Heart left ventricle (tissue), 16 donors: Measurements from ENCODE around the gene GOLGA8H. TPM values are rescaled to one million over a fixed set of nuclear protein-coding genes. Genes with fewer than 3 reads are reported as not detected.
"Not testable (repeated sequence)": the region's sequence is repeated elsewhere in the genome, so short reads cannot be mapped to it uniquely, and the experiment has no call there.

Source experiments
- ATAC-seq, 4 donors: fragments of 200-7000 bp; cut with Tn5 transposase; one replicate each; pipeline ENCODE4 v1.9.1; 2020 to 2022; ENCODE audit warnings: moderate library complexity in 4 of 4, mild to moderate bottlenecking in 3 of 4, moderate number of reproducible peaks in 1 of 4
- DNase-seq, 5 donors: peaks; one replicate each; pipeline ENCODE4 v3.0.0-alpha.2; 2020
- H3K27ac ChIP-seq, 12 donors: fragments of 200-600 bp; sonication (generic) in 4 of 12; one replicate each; pipeline versions ENCODE4 v1.5.0 to v1.8.0; 2016 to 2022; ENCODE audit warnings: mild to moderate bottlenecking in 2 of 12
- H3K27me3 ChIP-seq, 9 donors: fragments of 200-600 bp; sonication (generic) in 2 of 9; one replicate each; pipeline versions ENCODE4 v1.5.1 to v1.8.0; 2016 to 2022; ENCODE audit warnings: mild to moderate bottlenecking in 3 of 9
- H3K36me3 ChIP-seq, 9 donors: fragments of 200-600 bp; sonication (generic) in 2 of 9; one replicate each; pipeline versions ENCODE4 v1.5.0 to v1.8.0; 2018 to 2022; ENCODE audit warnings: mild to moderate bottlenecking in 2 of 9
- H3K4me1 ChIP-seq, 12 donors: fragments of 200-600 bp; sonication (generic) in 4 of 12; one replicate each; pipeline versions ENCODE4 v1.5.0 to v1.8.0; 2016 to 2022; ENCODE audit warnings: mild to moderate bottlenecking in 3 of 12
- H3K4me3 ChIP-seq, 12 donors: fragments of 200-600 bp; sonication (generic) in 4 of 12; one replicate each; pipeline versions ENCODE4 v1.5.0 to v1.8.0; 2017 to 2022; ENCODE audit warnings: mild to moderate bottlenecking in 9 of 12, moderate library complexity in 4 of 12
- H3K9me3 ChIP-seq, 12 donors: fragments of 200-600 bp; sonication (generic) in 4 of 12; one replicate each; pipeline versions ENCODE4 v1.5.0 to v1.8.0; 2016 to 2022; ENCODE audit warnings: mild to moderate bottlenecking in 1 of 12
- WGBS, 4 donors: extraction: QIAGEN DNeasy Blood & Tissue Kit in 2 of 4; methylation state at CpG; one replicate each; pipeline versions ENCODE4 v1.1.5 to v1.1.7; 2013 to 2018; 5-methylcytosine and 5-hydroxymethylcytosine counted together
- intact Hi-C, 10 donors: fragments of 100-400 bp; cut with DNase I; formaldehyde crosslinking; loops; one replicate each; pipeline versions ENCODE4 v1.11.1 to v1.14.2; 2022
- long read RNA-seq, 3 donors: library from polyadenylated mRNA; unstranded; transcript quantifications; one replicate each; pipeline ENCODE4 v2.0.0, GENCODE V29; 2020 to 2021
- polyA plus RNA-seq, 2 donors: library from polyadenylated mRNA; stranded (reverse); fragments of 200-250 nt; gene quantifications; one replicate each; pipeline ENCODE4 v1.2.3, GENCODE V29; 2013
- total RNA-seq, 9 donors: library from RNA; depleted of rRNA in 2 of 9; stranded (reverse); fragments of >200 nt in 2 of 9; fragmentation: NEBNext Ultra II Directional in 3 of 9; extraction: Animal tissue kit (Norgen Biotek cat#: 25700) in 3 of 9; gene quantifications; one replicate each; pipeline versions ENCODE4 v1.1.0 to v1.2.4, GENCODE V29; 2016 to 2023
- TF ChIP-seq, protein P1 (sequence below), 12 donors: fragments of 200-600 bp; sonication (generic) in 4 of 12; IDR thresholded peaks; one replicate each; pipeline versions ENCODE4 v1.5.0 to v1.8.0; 2018 to 2022; ENCODE audit warnings: antibody characterized with exemption in 12 of 12, mild to moderate bottlenecking in 5 of 12
- donor health status: ischemic (EF 13 %, LVEDD 7.1; RV severe dilation, severe dysfunction).
- donor health status: healthy with polysubstance abuse.
- donor health status: DM: no; HTN: yes; CAD: no.
- donor health status: DM: no; HTN: no; CAD: no.
- donor health status: ischemic (EF 25% LVEDD 6.9; RV normal size, moderate dysfunction).
- donor health status: ischemic (EF 25% LVEDD 5.7; RV mildly dilated, moderate dysfunction).
- donor health status: healthy.
- donor health status: DM: yes; HTN: yes; CAD: no.
- donor health status: ischemic (EF 35%, LVEDD 5.7; RV mildly dilated, moderate dysfunction).
- donor health status: nonischemic (EF 11% LVEDD 7.7; RV severe dilation, severe dysfunction).
- donor health status: DM: yes; HTN: yes; CAD: no.
- donor health status: PGD.
- donor health status: ischemic (EF 29% LVEDD 5.4; RV normal size, mild dysfunction).
- donor health status: nonischemic (EF 23%, LVEDD 6.1; RV moderate dilation, normal function).

The GOLGA8H gene, protein sequence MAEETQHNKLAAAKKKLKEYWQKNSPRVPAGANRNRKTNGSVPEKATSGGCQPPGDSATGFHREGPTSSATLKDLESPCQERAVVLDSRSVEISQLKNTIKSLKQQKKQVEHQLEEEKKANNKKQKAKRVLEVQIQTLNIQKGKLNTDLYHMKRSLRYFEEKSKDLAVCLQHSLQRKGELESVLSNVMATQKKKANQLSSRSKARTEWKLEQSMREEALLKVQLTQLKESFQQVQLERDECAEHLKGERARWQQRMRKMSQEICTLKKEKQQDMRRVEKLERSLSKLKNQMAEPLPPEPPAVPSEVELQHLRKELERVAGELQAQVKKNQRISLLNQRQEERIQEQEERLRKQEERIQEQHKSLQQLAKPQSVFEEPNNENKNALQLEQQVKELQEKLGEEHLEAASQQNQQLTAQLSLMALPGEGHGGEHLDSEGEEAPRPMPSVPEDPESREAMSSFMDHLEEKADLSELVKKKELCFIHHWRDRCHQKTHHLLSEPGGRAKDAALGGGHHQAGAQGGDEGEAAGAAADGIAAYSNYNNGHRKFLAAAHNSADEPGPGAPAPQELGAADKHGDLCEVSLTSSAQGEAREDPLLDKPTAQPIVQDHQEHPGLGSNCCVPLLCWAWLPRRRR
- total RNA-seq (1 to 10 TPM in 1 of 9 donors, under 1 TPM in 7, not detected in 1; 0.19 to 1.1 (median 0.53) TPM), polyA plus RNA-seq (1 to 10 TPM in 1 of 2 donors, under 1 TPM in 1; 0.57 to 1.3 TPM)
- long read RNA-seq, donor 1 = 0 reads
- long read RNA-seq, donor 2 = 0 reads
- long read RNA-seq, donor 3 = 0 reads

DNA sequence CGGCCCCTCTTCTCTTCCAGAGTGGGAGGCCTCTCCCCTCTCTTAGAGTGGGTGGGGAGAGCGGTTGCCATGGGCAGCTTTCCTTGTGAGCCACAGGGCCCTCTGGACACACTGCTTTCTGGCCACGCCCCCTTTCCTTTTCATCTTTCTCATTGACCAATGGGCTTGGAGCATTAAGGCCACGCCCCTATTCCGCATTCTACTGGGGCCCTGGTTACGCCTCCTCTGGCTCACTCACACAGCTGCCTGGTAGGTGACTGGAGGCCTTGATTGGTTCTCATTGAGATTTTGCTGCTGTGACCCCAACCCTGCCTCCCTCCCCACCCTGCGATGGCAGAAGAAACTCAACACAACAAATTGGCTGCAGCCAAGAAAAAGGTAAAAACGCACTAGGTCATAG is at the start of gene GOLGA8H:
TSS of gene GOLGA8H (plus strand) at position 233 of the 400 bp plus-strand sequence. CDS start at position 331, 98 bp downstream.
- H3K36me3 ChIP-seq, ATAC-seq, intact Hi-C loops, H3K4me1 ChIP-seq, H3K4me3 ChIP-seq, H3K27me3 ChIP-seq, H3K9me3 ChIP-seq, DNase-seq, H3K27ac ChIP-seq: not testable (repeated sequence)
- 87 to 97% (median 95%) methylated on average over 4 to 8 of the region's 8 CpGs for WGBS, 4 donors

DNA sequence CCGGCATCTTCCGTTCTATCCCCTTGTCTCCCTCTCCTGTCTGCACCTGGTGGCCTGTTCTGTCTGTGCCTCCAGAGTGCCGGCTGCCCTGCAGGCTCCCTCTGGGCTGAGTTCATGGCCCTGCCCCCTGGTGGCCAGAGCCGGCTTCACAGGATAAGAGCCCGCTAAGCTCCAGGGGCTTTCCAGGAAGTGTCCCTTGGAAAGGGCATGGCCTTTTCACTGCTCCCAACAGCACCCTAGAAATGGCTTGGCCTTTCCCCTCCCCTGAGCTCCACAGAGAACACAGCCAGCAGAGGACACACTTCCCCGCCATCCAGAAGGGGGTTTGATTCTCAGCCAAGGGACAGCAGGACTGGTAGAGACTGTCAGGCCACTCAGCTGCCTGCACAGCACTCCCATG is 36.9 kb upstream of the GOLGA8H start:
- TF ChIP-seq, protein P1, sequence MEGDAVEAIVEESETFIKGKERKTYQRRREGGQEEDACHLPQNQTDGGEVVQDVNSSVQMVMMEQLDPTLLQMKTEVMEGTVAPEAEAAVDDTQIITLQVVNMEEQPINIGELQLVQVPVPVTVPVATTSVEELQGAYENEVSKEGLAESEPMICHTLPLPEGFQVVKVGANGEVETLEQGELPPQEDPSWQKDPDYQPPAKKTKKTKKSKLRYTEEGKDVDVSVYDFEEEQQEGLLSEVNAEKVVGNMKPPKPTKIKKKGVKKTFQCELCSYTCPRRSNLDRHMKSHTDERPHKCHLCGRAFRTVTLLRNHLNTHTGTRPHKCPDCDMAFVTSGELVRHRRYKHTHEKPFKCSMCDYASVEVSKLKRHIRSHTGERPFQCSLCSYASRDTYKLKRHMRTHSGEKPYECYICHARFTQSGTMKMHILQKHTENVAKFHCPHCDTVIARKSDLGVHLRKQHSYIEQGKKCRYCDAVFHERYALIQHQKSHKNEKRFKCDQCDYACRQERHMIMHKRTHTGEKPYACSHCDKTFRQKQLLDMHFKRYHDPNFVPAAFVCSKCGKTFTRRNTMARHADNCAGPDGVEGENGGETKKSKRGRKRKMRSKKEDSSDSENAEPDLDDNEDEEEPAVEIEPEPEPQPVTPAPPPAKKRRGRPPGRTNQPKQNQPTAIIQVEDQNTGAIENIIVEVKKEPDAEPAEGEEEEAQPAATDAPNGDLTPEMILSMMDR (IDR thresholded peaks at IDR 0.05) = peak in 6 of 12 donors; percentile 8 to 34 (median 22)
- H3K4me3 ChIP-seq, intact Hi-C loops, H3K27me3 ChIP-seq, H3K4me1 ChIP-seq, H3K27ac ChIP-seq, ATAC-seq, H3K9me3 ChIP-seq, H3K36me3 ChIP-seq: not testable (repeated sequence)
- 17% methylated on average over 2 of the region's 6 CpGs; no CpG with 5 or more reads in 3 of the 4 donors for WGBS, 4 donors
- peak in 1 of 5 donors; percentile 10 for DNase-seq

DNA sequence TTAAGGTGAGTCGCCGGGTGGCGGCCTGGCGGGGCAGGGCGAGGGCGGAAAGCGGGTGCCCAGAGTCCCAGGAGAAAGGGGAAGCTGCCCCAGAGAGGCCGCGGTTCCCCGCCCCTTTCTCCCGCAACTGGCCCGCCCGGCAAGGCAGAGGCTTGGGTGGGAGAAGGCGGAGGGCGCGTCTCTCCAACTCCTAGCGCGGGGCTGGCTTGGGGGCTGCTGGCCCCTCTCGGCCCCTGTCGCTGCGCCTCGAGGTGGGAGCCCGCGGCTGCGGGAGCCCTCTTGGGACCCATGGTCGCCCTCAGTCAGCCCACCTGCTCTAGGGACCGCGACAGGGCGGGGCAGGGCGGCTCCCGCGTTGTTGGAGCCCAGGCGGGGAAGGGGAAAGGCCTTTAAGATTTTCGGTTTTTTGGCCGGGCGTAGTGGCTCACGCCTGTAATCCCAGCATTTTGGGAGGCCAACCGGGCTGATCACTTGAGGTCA is 30.8 kb upstream of the GOLGA8H start:
- WGBS, 4 donors = no CpG with 5 or more reads among the region's 38 CpGs
- ATAC-seq = peak in 3 of 4 donors; percentile 67 to 87 (median 75)
- H3K27me3 ChIP-seq, H3K9me3 ChIP-seq, H3K27ac ChIP-seq, H3K4me1 ChIP-seq, H3K36me3 ChIP-seq, DNase-seq, intact Hi-C loops: not testable (repeated sequence)
- peak overlapping the region in 3 of 12 donors; percentile 34 to 42 (median 38) for H3K4me3 ChIP-seq

DNA sequence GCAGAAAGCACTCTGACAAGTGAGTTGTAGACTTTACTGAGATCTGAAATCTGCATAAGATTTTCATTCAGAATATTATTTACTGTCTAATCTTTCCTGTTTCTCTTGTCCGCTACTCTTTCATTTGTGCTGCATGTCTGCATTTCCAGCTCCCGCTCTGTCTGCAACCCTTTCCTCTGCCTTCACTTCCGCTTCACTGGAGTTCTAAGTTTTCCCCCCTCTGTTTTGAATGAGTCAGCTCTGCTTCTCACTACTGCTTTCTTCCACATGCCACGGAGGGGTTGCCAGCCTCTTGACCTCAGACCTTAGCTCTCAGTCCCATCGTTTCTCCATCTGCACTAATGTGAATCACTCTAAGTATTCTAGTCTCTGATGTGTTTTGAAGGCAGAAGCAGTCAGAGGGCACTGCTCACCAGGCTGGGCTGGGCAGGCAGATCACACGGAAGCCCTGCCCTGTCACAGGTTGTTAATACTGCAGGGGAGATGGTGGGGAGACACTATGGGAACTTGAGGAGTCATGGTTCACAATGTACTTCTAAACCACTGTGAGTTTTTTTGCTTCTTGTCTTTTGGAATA is 24.3 kb upstream of the GOLGA8H start:
- ATAC-seq, intact Hi-C loops: not testable (repeated sequence)

DNA sequence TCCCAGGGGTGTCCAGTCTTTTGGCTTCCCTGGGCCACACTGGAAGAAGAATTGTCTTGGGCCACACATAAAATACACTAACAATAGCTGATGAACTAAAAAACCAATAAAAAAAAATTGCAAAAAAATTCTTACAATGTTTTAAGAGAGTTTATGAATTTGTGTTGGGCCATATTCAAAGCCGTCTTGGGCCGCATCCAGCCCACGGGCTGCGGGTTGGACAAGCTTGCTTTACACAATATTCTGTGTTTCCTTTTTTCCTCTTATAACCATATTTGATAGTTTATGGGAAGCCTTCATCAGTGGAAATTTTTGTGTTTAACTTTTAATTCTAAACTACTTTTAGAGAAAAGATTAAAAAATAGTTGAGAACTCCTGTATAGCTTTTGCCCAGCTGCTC is 23.1 kb upstream of the GOLGA8H start:
- WGBS, 4 donors = no CpG with 5 or more reads among the region's 4 CpGs

More for the DNA sequence above, 24.3 kb upstream of the GOLGA8H start:
- not testable (repeated sequence) for H3K9me3 ChIP-seq, H3K27ac ChIP-seq, H3K27me3 ChIP-seq, H3K4me3 ChIP-seq, H3K4me1 ChIP-seq, DNase-seq, H3K36me3 ChIP-seq
- WGBS, 4 donors = no CpG with 5 or more reads among the region's 6 CpGs

DNA sequence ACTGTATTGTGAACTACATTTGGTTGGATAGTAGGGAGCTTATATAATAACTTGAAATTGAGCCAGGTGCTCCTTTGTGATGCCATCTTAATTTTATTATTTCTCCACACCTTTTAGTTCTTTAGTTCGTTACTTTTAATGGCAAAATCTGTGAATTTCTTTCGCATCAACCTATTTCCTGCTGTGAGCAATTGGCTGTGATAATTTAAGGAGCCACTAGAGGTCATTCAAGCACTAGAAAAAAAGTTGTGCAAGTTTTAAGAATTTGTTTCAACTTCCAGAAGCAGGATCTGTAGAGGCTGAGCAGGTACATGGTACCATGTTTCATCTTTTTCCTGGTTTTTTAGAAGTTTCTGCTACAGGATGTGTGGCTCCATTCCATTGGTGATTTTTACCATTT is 4.9 kb upstream of the GOLGA8H start:
- DNase-seq, ATAC-seq: not testable (repeated sequence)
- WGBS, 4 donors = 17 to 31% (median 20%) methylated on average over 2 of the region's 2 CpGs

More for the DNA sequence above, 23.1 kb upstream of the GOLGA8H start:
- H3K9me3 ChIP-seq, H3K4me1 ChIP-seq, intact Hi-C loops, H3K27me3 ChIP-seq, ATAC-seq, H3K27ac ChIP-seq, H3K4me3 ChIP-seq, H3K36me3 ChIP-seq, DNase-seq: not testable (repeated sequence)

DNA sequence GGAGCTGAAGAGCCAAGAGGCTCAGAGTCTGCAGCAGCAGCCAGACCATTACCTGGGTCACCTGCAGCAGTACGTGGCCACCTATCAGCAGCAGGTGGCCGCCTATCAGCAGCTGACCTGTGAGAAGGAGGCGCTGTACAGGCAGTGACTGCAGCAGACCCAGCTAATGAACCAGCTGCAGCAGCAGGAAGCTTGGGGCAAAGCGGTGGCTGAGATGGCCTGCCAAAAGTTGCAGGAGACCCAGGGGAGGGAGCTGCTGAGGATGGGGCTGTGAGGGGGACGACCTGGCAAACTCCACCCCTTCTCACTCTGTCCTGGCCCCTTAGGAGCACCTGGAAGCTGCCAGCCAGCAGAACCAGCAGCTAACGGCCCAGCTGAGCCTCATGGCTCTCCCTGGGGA is 8.4 kb downstream of the GOLGA8H start:
- intact Hi-C loops, H3K36me3 ChIP-seq, H3K27me3 ChIP-seq, DNase-seq, H3K4me1 ChIP-seq, H3K27ac ChIP-seq, H3K4me3 ChIP-seq, H3K9me3 ChIP-seq, ATAC-seq: not testable (repeated sequence)
- WGBS, 4 donors = 20 to 58% methylated on average over 1 to 2 of the region's 6 CpGs; no CpG with 5 or more reads in 2 of the 4 donors

More for the DNA sequence above, 4.9 kb upstream of the GOLGA8H start:
- H3K27ac ChIP-seq, H3K36me3 ChIP-seq, H3K4me3 ChIP-seq, H3K4me1 ChIP-seq, H3K9me3 ChIP-seq, intact Hi-C loops, H3K27me3 ChIP-seq: not testable (repeated sequence)
- TF ChIP-seq, protein P1 (IDR thresholded peaks at IDR 0.05) = peak in 10 of 12 donors; percentile 9 to 43 (median 20)
